Spleen (tissue), 7 donors: ENCODE data around the gene SCN4A.

Experiments
- POLR2A ChIP-seq, 3 donors: fragments of 450-650 bp; IDR thresholded peaks; one replicate each; pipeline ENCODE4 v1.5.1; 2017; ENCODE audit warnings: antibody characterized with exemption in 3 of 3, mild to moderate bottlenecking in 1 of 3
- POLR2AphosphoS5 ChIP-seq, 3 donors: sonication (generic); formaldehyde crosslinking; IDR thresholded peaks; one replicate each; pipeline ENCODE4 v1.5.1; 2017; ENCODE audit warnings: antibody characterized with exemption in 3 of 3
- TF ChIP-seq, protein P1 (sequence below), 11 experiments: fragments of 200-600 bp in 7 of 11; fragments of 450-650 bp in 4 of 11; sonication (generic) in 4 of 11; IDR thresholded peaks in 8 of 11; conservative IDR thresholded peaks in 3 of 11; 1 replicate in 7 of 11; 2 replicates in 4 of 11; pipeline versions ENCODE4 v1.4.0 to v1.8.0; 2016 to 2021; ENCODE audit warnings: antibody characterized with exemption in 11 of 11, inconsistent platforms in 4 of 11, mild to moderate bottlenecking in 1 of 11
- donor health status: DM: no; HTN: no; CAD: no; lungs with moderate emphysema.
- donor health status: DM: no; HTN: no; CAD: no.
- donor health status: DM: no; HTN: no; CAD: no.

DNA sequence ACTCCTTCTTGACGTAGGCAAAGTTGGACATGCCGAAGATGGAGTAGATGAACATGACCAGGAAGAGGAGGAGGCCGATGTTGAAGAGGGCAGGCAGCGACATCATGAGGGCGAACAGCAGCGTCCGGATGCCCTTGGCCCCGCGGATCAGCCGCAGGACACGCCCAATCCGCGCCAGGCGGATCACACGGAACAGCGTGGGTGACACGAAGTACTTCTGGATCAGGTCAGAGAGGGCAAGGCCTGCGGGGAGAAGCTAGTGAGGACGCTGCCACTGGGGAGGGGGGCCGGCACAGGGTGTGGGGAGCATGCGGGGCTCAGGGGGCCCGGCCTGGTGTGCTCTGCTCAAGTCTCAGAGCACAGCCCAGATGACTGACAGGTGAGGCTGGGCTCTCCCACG lies 31.0 kb downstream of the SCN4A start:
- TF ChIP-seq POLR2A (IDR thresholded peaks at IDR 0.05) (no peak), POLR2AphosphoS5 (IDR thresholded peaks at IDR 0.05) (peak in 2 of 3 donors; percentile 28 to 83)
- TF ChIP-seq, protein P1, sequence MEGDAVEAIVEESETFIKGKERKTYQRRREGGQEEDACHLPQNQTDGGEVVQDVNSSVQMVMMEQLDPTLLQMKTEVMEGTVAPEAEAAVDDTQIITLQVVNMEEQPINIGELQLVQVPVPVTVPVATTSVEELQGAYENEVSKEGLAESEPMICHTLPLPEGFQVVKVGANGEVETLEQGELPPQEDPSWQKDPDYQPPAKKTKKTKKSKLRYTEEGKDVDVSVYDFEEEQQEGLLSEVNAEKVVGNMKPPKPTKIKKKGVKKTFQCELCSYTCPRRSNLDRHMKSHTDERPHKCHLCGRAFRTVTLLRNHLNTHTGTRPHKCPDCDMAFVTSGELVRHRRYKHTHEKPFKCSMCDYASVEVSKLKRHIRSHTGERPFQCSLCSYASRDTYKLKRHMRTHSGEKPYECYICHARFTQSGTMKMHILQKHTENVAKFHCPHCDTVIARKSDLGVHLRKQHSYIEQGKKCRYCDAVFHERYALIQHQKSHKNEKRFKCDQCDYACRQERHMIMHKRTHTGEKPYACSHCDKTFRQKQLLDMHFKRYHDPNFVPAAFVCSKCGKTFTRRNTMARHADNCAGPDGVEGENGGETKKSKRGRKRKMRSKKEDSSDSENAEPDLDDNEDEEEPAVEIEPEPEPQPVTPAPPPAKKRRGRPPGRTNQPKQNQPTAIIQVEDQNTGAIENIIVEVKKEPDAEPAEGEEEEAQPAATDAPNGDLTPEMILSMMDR (IDR thresholded peaks at IDR 0.05 in 8 of 11, conservative IDR thresholded peaks at IDR 0.05 in 3 of 11): no peak
